ENCODE results near the gene ZNF280C.

DNA sequence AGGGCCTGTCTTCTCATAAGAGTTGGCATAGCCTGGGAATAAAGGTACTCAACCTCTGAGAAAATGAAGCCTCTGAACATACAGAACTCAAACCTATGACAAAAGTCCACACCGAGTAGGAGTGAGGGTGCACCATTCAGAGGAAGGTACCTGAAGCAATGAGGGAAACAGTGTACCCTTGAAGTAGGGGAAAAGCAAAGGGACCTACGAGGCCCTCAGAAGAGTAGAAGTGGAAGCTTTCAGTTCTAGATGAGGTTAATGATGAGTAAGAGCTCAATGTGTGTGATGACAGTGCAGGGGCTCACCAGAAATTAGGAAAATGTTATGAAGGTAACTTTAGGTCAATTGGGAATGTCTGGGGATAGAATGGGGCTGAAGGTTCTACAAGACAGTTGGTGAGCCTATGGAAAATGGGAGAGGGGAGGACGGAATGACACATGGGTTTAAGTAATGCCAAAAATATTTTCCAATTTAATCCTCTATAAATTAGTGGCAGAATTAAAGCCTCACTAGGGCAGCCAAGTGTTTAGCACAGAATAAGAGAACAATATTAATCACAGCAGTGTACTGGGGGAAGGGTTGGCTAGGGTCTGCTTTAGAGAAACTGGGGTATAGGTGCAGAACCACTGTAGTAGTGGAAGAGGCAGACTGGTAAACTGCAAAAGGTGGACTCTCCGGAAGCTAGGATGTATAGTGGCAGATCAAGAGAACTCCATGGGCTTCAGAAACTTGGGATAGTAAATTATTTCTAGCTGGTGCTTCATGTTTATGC, 57.1 kb downstream of the ZNF280C start:
- TF ChIP-seq ZNF780A (CRISPR knock-in tag; IDR thresholded peaks at IDR 0.05) (no peak), ZNF431 (CRISPR knock-in tag; IDR thresholded peaks at IDR 0.05; ENCODE audit: borderline replicate concordance, low read depth) (no peak), ZNF138 (CRISPR knock-in tag; IDR thresholded peaks at IDR 0.05; ENCODE audit: low read depth) (no peak), SIN3A (IDR thresholded peaks at IDR 0.05; ENCODE audit: borderline replicate concordance, low read depth, low read length) (no peak), SMARCE1 (IDR thresholded peaks at IDR 0.05; ENCODE audit: borderline replicate concordance) (no peak), TCF7 (IDR thresholded peaks at IDR 0.05; ENCODE audit: low read depth) (no peak), STAT5B (CRISPR knock-in tag; IDR thresholded peaks at IDR 0.05) (no peak), JUND (CRISPR knock-in tag; IDR thresholded peaks at IDR 0.05) (no peak), SMARCC2 (IDR thresholded peaks at IDR 0.05) (no peak), HDAC6 (IDR thresholded peaks at IDR 0.05; ENCODE audit: low read depth, low read length) (no peak), IKZF1 (IDR thresholded peaks at IDR 0.05) (no peak)
- TF ChIP-seq, protein P1, sequence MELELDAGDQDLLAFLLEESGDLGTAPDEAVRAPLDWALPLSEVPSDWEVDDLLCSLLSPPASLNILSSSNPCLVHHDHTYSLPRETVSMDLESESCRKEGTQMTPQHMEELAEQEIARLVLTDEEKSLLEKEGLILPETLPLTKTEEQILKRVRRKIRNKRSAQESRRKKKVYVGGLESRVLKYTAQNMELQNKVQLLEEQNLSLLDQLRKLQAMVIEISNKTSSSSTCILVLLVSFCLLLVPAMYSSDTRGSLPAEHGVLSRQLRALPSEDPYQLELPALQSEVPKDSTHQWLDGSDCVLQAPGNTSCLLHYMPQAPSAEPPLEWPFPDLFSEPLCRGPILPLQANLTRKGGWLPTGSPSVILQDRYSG (CRISPR knock-in tag; IDR thresholded peaks at IDR 0.05) = no peak
- TF ChIP-seq, protein P2, sequence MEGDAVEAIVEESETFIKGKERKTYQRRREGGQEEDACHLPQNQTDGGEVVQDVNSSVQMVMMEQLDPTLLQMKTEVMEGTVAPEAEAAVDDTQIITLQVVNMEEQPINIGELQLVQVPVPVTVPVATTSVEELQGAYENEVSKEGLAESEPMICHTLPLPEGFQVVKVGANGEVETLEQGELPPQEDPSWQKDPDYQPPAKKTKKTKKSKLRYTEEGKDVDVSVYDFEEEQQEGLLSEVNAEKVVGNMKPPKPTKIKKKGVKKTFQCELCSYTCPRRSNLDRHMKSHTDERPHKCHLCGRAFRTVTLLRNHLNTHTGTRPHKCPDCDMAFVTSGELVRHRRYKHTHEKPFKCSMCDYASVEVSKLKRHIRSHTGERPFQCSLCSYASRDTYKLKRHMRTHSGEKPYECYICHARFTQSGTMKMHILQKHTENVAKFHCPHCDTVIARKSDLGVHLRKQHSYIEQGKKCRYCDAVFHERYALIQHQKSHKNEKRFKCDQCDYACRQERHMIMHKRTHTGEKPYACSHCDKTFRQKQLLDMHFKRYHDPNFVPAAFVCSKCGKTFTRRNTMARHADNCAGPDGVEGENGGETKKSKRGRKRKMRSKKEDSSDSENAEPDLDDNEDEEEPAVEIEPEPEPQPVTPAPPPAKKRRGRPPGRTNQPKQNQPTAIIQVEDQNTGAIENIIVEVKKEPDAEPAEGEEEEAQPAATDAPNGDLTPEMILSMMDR (CRISPR knock-in tag; IDR thresholded peaks at IDR 0.05) = no peak
- TF ChIP-seq, protein P3, sequence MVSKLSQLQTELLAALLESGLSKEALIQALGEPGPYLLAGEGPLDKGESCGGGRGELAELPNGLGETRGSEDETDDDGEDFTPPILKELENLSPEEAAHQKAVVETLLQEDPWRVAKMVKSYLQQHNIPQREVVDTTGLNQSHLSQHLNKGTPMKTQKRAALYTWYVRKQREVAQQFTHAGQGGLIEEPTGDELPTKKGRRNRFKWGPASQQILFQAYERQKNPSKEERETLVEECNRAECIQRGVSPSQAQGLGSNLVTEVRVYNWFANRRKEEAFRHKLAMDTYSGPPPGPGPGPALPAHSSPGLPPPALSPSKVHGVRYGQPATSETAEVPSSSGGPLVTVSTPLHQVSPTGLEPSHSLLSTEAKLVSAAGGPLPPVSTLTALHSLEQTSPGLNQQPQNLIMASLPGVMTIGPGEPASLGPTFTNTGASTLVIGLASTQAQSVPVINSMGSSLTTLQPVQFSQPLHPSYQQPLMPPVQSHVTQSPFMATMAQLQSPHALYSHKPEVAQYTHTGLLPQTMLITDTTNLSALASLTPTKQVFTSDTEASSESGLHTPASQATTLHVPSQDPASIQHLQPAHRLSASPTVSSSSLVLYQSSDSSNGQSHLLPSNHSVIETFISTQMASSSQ (IDR thresholded peaks at IDR 0.05; ENCODE audit: low read depth) = no peak
- TF ChIP-seq, protein P3 (CRISPR knock-in tag; IDR thresholded peaks at IDR 0.05; ENCODE audit: borderline replicate concordance) = no peak
